KMS-11 (cell line): Measurements from ENCODE around the gene SLC30A4.

Experiments used
- H2AFZ ChIP-seq: fragments of 200-600 bp; sonication (generic); 2 replicates; pipeline ENCODE4 v1.6.1; 2016; ENCODE audit warnings: antibody characterized with exemption, mixed run types, low read depth
- H3K27ac ChIP-seq: fragments of 200-600 bp; sonication (generic); 2 replicates; pipeline ENCODE4 v1.6.1; 2016; ENCODE audit warnings: mild to moderate bottlenecking, mixed run types
- H3K27me3 ChIP-seq: fragments of 200-600 bp; sonication (generic); 2 replicates; pipeline ENCODE4 v1.6.1; 2017; ENCODE audit warnings: mild to moderate bottlenecking, low read depth, mixed run types, moderate library complexity; ENCODE audit not compliant: insufficient read depth
- H3K36me3 ChIP-seq: fragments of 200-600 bp; sonication (generic); 2 replicates; pipeline ENCODE4 v1.6.1; 2017; ENCODE audit warnings: mild to moderate bottlenecking, mixed run types; ENCODE audit not compliant: insufficient read depth
- H3K4me1 ChIP-seq: fragments of 200-600 bp; sonication (generic); 2 replicates; pipeline ENCODE4 v1.6.1; 2016; ENCODE audit warnings: mild to moderate bottlenecking, low read depth, mixed run types; ENCODE audit not compliant: poor library complexity, severe bottlenecking
- H3K4me2 ChIP-seq: fragments of 200-600 bp; sonication (generic); 2 replicates; pipeline ENCODE4 v1.7.0; 2016; ENCODE audit warnings: mild to moderate bottlenecking, mixed run types
- H3K4me3 ChIP-seq: fragments of 200-600 bp; sonication (generic); IDR thresholded peaks from 2 replicates; pipeline ENCODE4 v1.6.1; 2017; ENCODE audit warnings: low read depth, low read length, mixed read lengths; ENCODE audit not compliant: insufficient read depth
- H3K79me2 ChIP-seq: fragments of 200-600 bp; sonication (generic); 2 replicates; pipeline ENCODE4 v1.6.1; 2016; ENCODE audit warnings: low read depth, mixed run types; ENCODE audit not compliant: insufficient read depth
- H3K9ac ChIP-seq: fragments of 200-600 bp; sonication (generic); 2 replicates; pipeline ENCODE4 v1.6.1; 2016; ENCODE audit warnings: mild to moderate bottlenecking, mixed run types
- H4K20me1 ChIP-seq: fragments of 200-600 bp; sonication (generic); 2 replicates; pipeline ENCODE4 v1.6.1; 2016; ENCODE audit warnings: mild to moderate bottlenecking, mixed run types; ENCODE audit not compliant: insufficient read depth
- TF ChIP-seq, protein P1 (sequence below): fragments of 200-600 bp; sonication (generic); conservative IDR thresholded peaks from 2 replicates; pipeline ENCODE4 v1.6.1; 2017; ENCODE audit warnings: low read depth, mild to moderate bottlenecking, antibody characterized with exemption, low read length, moderate library complexity, mixed read lengths

The SLC30A4 gene

GRCh38 chr15:45457220-45457619 lies 65.3 kb downstream of the SLC30A4 start:
- no peaks in the 10 kb centered on the region for H3K79me2 ChIP-seq
- H3K4me2 ChIP-seq = peak overlapping the region; percentile 99; the same call in 1 of the 2 replicates
- no peak overlapping the region for H2AFZ ChIP-seq
- H3K9ac ChIP-seq = no peak overlapping the region
- no peaks in the 10 kb centered on the region for H4K20me1 ChIP-seq
- H3K27ac ChIP-seq = peak overlapping the region; percentile 41; the same call in 1 of the 2 replicates
- H3K4me1 ChIP-seq = peaks cover 40% of the 10 kb centered on the region
- no peaks in the 10 kb centered on the region for H3K27me3 ChIP-seq
- H3K4me3 ChIP-seq = no peak overlapping the region
- H3K36me3 ChIP-seq = no peaks in the 10 kb centered on the region
- TF ChIP-seq, protein P1, sequence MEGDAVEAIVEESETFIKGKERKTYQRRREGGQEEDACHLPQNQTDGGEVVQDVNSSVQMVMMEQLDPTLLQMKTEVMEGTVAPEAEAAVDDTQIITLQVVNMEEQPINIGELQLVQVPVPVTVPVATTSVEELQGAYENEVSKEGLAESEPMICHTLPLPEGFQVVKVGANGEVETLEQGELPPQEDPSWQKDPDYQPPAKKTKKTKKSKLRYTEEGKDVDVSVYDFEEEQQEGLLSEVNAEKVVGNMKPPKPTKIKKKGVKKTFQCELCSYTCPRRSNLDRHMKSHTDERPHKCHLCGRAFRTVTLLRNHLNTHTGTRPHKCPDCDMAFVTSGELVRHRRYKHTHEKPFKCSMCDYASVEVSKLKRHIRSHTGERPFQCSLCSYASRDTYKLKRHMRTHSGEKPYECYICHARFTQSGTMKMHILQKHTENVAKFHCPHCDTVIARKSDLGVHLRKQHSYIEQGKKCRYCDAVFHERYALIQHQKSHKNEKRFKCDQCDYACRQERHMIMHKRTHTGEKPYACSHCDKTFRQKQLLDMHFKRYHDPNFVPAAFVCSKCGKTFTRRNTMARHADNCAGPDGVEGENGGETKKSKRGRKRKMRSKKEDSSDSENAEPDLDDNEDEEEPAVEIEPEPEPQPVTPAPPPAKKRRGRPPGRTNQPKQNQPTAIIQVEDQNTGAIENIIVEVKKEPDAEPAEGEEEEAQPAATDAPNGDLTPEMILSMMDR = no peak

DNA sequence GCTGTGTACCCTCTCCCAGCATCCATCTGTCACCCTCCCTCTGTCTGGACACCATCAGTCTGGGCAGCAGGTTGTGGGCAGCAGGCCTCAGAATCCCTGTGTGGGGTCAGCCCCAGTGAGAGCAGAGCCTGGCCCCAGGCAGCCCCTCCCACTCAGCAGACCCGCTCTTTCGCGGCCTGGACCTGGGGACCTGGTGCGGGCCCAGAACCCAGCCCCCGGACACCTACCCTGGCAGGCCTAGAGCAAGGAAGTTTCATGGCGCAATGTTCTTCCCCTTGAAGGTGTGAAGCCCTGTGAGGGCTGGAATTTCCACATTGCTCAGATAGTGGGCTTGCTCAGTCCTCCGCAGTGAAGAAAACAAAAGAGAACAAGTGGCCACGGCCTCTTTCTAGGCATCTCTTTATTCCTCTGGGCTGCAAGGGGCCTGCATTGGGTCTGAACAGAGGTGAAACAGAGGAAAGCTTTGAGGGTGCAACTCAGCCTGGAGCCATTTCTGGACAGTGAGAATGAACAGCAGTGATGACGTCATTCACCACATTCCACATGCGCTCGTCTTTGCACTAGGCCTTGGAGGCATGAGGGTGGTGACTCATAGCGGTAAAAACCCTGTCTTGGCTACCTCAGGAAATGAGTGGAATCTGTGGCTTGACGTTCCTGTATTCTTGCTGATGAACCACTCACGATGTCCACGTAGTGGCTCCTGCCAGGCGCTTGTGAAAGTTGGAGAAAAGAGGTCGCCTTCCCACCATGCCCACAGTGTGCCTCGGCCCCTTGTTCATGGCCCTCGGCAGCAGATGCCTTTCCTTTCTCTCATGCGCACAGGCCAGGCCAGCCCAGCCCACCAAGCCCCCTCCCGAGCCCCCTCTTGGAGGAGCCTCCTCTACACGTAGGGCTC lies 66.1 kb downstream of the SLC30A4 start:
- H3K4me3 ChIP-seq = no peak overlapping the region
- H3K9ac ChIP-seq = no peak overlapping the region
- 0 out of 2 replicates have a peak overlapping the region, but pooled peaks have one; percentile 17 for H2AFZ ChIP-seq
- peak overlapping the region; percentile 99 for H3K4me2 ChIP-seq
- no peaks in the 10 kb centered on the region for H4K20me1 ChIP-seq
- no peaks in the 10 kb centered on the region for H3K79me2 ChIP-seq
- H3K4me1 ChIP-seq = peaks cover 40% of the 10 kb centered on the region
- no peaks in the 10 kb centered on the region for H3K36me3 ChIP-seq
- H3K27me3 ChIP-seq = no peaks in the 10 kb centered on the region
- no peak overlapping the region for H3K27ac ChIP-seq
- TF ChIP-seq, protein P1 = no peak

- H3K79me2 ChIP-seq = no peaks in the 10 kb centered on the region
- no peak overlapping the region for H3K4me3 ChIP-seq
- peak overlapping the region; percentile 75 for H3K27ac ChIP-seq
- H4K20me1 ChIP-seq = no peaks in the 10 kb centered on the region
- peaks cover 40% of the 10 kb centered on the region for H3K4me1 ChIP-seq
- no peaks in the 10 kb centered on the region for H3K27me3 ChIP-seq
- peak overlapping the region; percentile 71 for H2AFZ ChIP-seq
- H3K4me2 ChIP-seq = peak overlapping the region; percentile 78
- H3K9ac ChIP-seq = peak overlapping the region; percentile 49; the same call in 1 of the 2 replicates
- no peaks in the 10 kb centered on the region for H3K36me3 ChIP-seq
- TF ChIP-seq, protein P1 = 0 out of 2 replicates have a peak, but pooled peaks have one; percentile 4
These were observed 67.7 kb downstream of the SLC30A4 start for GRCh38 chr15:45454814-45455213.

GRCh38 chr15:45451265-45451664 lies 71.3 kb downstream of the SLC30A4 start:
- Histone ChIP-seq H4K20me1 (no peaks in the 10 kb centered on the region), H3K4me1 (peaks cover 24% of the 10 kb centered on the region), H3K79me2 (no peaks in the 10 kb centered on the region), H3K9ac (no peak overlapping the region), H2AFZ (no peak overlapping the region), H3K27me3 (no peaks in the 10 kb centered on the region), H3K4me2 (no peak overlapping the region), H3K36me3 (no peaks in the 10 kb centered on the region), H3K4me3 (no peak overlapping the region), H3K27ac (no peak overlapping the region)
- TF ChIP-seq, protein P1 = no peak
